ENCODE results near the gene HRH1. TPM values are rescaled to one million over a fixed set of nuclear protein-coding genes. Genes with fewer than 3 reads are reported as not detected.

Gene HRH1
- total RNA-seq, 1 donor from 2014 or later, result 0.90 TPM

- no peak for DNase-seq (ENCODE audit: low spot score)
- Mint-ChIP-seq H3K4me1 (ENCODE audit: unreplicated experiment) (peaks cover 18% of the 10 kb centered on the region), H3K36me3 (ENCODE audit: low read depth, unreplicated experiment) (peaks cover 3% of the 10 kb centered on the region), H3K27me3 (ENCODE audit: unreplicated experiment) (peaks cover 10% of the 10 kb centered on the region), H3K4me3 (ENCODE audit: unreplicated experiment) (no peak overlapping the region), H3K27ac (ENCODE audit: unreplicated experiment) (no peak overlapping the region), H3K9me3 (ENCODE audit: unreplicated experiment) (no peaks in the 10 kb centered on the region)
- no peak for TF ChIP-seq CTCF (IDR thresholded peaks at IDR 0.05; ENCODE audit: unreplicated experiment)
These were observed 40.9 kb downstream of the HRH1 start for GRCh38 chr3:11195201-11195600.

DNA sequence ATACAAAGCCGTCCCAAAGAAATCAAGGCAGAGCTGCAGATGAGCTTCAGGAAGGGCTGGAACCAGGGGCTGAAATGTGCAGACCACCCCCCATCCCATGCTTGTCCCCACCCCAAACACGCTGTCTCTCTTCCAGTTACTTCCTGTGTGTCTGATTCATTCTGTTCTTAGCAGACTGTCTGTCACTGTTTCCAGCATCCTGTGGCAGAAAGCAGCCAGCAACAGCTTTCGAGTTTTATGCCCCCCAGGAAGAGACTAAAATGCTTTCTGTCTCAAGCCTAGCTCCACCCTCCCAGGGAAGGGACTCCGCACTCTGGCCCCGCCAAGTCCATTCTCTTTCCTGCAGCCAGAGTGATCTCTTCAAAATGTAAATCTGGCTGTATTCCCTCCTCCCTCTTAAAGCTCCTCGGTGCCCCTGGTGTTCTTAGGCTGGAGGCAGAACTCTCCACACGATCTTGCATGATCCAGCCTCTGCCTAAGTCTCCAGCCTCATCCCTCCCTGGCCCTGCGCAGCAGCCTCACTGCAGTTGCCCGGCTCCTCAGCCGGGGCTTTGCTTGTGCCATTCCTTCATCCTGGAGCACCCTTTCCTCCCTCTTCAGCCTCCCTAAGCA is 41.5 kb downstream of the HRH1 start:
- DNase-seq (ENCODE audit: low spot score), result no peak
- TF ChIP-seq CTCF (IDR thresholded peaks at IDR 0.05; ENCODE audit: unreplicated experiment), result no peak
- no peaks in the 10 kb centered on the region for H3K9me3 Mint-ChIP-seq (ENCODE audit: unreplicated experiment)
- H3K27me3 Mint-ChIP-seq (ENCODE audit: unreplicated experiment), result peaks cover 9% of the 10 kb centered on the region
- H3K27ac Mint-ChIP-seq (ENCODE audit: unreplicated experiment), result no peak overlapping the region
- H3K4me1 Mint-ChIP-seq (ENCODE audit: unreplicated experiment), result peaks cover 18% of the 10 kb centered on the region
- no peak overlapping the region for H3K4me3 Mint-ChIP-seq (ENCODE audit: unreplicated experiment)
- peaks cover 3% of the 10 kb centered on the region for H3K36me3 Mint-ChIP-seq (ENCODE audit: low read depth, unreplicated experiment)

- Mint-ChIP-seq H3K36me3 (ENCODE audit: low read depth, unreplicated experiment) (no peaks in the 10 kb centered on the region), H3K4me1 (ENCODE audit: unreplicated experiment) (peaks cover 29% of the 10 kb centered on the region), H3K4me3 (ENCODE audit: unreplicated experiment) (no peak overlapping the region), H3K9me3 (ENCODE audit: unreplicated experiment) (no peaks in the 10 kb centered on the region), H3K27ac (ENCODE audit: unreplicated experiment) (no peak overlapping the region), H3K27me3 (ENCODE audit: unreplicated experiment) (peaks cover 8% of the 10 kb centered on the region)
- DNase-seq (ENCODE audit: low spot score), result no peak
- no peak for TF ChIP-seq CTCF (IDR thresholded peaks at IDR 0.05; ENCODE audit: unreplicated experiment)
These were observed 43.2 kb downstream of the HRH1 start for GRCh38 chr3:11197484-11197883.

DNA sequence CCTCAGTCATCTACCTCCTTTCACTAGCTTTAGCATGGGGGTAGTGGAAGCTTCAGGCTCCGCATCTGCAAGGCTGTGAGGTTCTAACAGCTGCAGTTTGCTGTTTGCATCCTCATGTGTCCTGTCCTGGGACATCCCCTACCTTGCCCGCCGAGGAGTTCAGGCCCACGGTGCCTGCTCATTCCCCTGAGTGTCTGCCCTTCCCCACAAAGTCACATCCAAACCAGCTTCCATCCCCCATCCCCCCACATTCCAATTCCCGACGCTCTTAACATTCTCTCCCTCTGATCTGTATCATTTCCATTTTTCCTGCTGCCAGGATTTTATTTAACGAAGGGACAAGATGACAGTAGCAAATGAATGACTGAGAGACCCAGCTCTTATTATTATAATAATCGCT is 43.8 kb downstream of the HRH1 start:
- DNase-seq (ENCODE audit: low spot score), result no peak
- peaks cover 29% of the 10 kb centered on the region for H3K4me1 Mint-ChIP-seq (ENCODE audit: unreplicated experiment)
- H3K27ac Mint-ChIP-seq (ENCODE audit: unreplicated experiment), result no peak overlapping the region
- H3K4me3 Mint-ChIP-seq (ENCODE audit: unreplicated experiment), result no peak overlapping the region
- no peaks in the 10 kb centered on the region for H3K36me3 Mint-ChIP-seq (ENCODE audit: low read depth, unreplicated experiment)
- no peak for TF ChIP-seq CTCF (IDR thresholded peaks at IDR 0.05; ENCODE audit: unreplicated experiment)
- no peaks in the 10 kb centered on the region for H3K9me3 Mint-ChIP-seq (ENCODE audit: unreplicated experiment)
- peaks cover 8% of the 10 kb centered on the region for H3K27me3 Mint-ChIP-seq (ENCODE audit: unreplicated experiment)

GRCh38 chr3:11198495-11198894 is 44.2 kb downstream of the HRH1 start:
- no peaks in the 10 kb centered on the region for H3K36me3 Mint-ChIP-seq (ENCODE audit: low read depth, unreplicated experiment)
- no peak overlapping the region for H3K27ac Mint-ChIP-seq (ENCODE audit: unreplicated experiment)
- TF ChIP-seq CTCF (IDR thresholded peaks at IDR 0.05; ENCODE audit: unreplicated experiment), result no peak
- no peaks in the 10 kb centered on the region for H3K9me3 Mint-ChIP-seq (ENCODE audit: unreplicated experiment)
- peaks cover 29% of the 10 kb centered on the region for H3K4me1 Mint-ChIP-seq (ENCODE audit: unreplicated experiment)
- H3K27me3 Mint-ChIP-seq (ENCODE audit: unreplicated experiment), result peaks cover 8% of the 10 kb centered on the region
- DNase-seq (ENCODE audit: low spot score), result no peak
- no peak overlapping the region for H3K4me3 Mint-ChIP-seq (ENCODE audit: unreplicated experiment)

Data from endothelial cell (in vitro differentiated cells).